HG03565 (cell line): ENCODE measurements around the gene PRKAR1B.

Source experiments
- ATAC-seq: cut with Tn5 transposase; IDR thresholded peaks from one replicate; pipeline ENCODE4 v1.9.1; 2021; ENCODE audit warnings: mild to moderate bottlenecking, moderate library complexity; ENCODE audit not compliant: unreplicated experiment

PRKAR1B gene

DNA sequence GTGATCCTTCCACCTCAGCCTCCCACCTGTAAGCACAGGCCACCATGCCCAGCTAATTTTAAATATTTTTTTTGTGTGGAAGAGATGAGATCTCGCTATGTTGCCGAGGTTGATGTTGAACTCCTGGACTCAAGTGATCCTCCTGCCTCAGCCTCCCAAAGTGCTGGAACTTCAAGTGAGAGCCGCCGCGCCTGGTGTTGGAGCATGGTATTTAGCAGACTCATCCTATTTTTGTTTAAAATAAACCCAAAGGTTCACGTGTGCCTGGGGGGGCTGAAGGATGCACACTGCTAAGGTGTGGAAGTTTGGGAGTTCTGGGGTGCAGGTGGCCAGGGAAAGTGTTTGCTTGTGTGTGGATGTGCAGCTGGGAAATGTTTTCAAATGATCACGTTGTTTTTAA, 225.6 kb downstream of the PRKAR1B start:
- ATAC-seq, result no peak

DNA sequence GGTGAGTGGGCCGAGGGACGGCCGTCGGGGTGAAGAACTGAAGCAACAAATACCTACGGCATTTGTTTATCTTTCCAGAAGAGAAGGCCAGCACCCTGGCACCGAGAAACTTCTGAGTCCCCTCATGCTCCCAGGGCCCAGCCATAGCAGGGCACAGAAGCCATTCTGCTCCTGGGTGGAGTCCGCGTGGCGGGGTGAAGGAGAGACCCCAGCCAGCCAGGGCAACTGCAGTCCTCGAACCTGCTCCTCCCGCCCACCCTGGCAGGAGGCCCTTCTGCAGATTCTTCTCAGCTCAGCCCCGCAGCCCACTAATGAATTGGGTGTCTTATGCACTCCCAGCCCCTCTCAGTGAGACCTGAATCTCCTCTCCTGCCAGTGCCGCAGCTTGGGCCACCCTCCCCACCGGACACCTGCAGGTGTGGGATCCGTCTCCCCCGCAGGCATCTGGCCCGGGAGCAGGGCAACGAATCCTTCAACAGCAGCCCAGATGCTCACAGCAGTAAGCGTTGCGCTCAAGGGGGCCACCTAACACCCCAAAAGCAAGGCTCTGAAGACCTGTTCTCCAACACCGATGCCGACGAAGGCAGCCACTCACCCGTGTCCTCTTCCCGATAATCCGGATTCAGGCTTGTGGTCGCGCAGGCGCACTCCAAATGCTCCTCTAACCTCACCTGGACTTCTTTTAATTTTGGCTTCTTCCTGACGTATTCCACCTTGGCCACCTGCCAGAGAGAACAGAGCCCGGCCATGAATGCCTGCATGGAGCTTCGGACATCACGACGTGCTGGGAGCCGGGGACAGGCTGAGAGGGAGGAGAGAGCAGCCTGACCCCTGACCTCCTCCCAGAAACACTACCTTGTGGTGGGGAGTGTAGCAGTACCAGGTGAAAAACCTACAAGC, 226.3 kb downstream of the PRKAR1B start:
- no peak for ATAC-seq

DNA sequence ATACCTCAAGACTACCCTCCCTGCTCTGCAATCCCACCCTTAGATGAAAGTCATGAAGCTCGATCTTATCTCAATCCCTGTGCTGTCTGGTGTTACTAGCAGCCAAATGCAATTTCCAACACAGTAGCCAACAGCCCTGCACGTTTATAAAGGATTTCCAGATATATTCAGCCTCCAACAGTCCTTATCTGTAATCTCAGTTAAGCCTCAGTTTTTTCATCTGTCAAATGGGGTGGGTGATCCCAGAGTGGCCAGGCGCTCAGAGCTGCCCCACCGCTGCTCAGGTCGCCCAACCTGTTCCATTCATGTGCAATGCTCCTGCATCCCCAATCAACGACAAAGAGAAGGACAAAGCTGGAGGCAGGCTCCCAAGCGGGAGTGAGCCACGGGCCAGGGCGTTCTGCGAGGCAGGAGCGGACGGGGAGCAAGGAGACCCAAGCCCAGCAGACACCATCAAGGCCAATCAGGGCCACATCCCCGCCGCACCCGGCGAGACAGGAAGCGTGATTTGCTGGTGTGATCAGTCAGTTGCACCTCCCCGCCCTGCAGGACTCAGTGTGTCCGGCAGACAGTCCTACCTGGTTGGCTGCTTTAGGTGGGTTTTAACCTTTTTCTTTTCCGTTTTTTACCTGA, 227.1 kb downstream of the PRKAR1B start:
- no peak for ATAC-seq
